Measurements from ENCODE around the gene CLDN14.

The CLDN14 gene

GRCh38 chr21:36510911-36511310, 31.0 kb upstream of the CLDN14 start:
- no peak for TF ChIP-seq CTCF (conservative IDR thresholded peaks at IDR 0.05; ENCODE audit: control insufficient read depth, insufficient read depth, low read depth, low read length)
- no peak for DNase-seq (ENCODE audit: low read depth)

GRCh38 chr21:36509973-36510664, 30.2 kb upstream of the CLDN14 start:
- DNase-seq (ENCODE audit: low read depth): no peak
- H3K4me3 ChIP-seq (ENCODE audit: control insufficient read depth, low read depth, low read length): no peak overlapping the region
- TF ChIP-seq CTCF (conservative IDR thresholded peaks at IDR 0.05; ENCODE audit: control insufficient read depth, insufficient read depth, low read depth, low read length): no peak

More at GRCh38 chr21:36510911-36511310, 31.0 kb upstream of the CLDN14 start:
- H3K4me3 ChIP-seq (ENCODE audit: control insufficient read depth, low read depth, low read length): no peak overlapping the region

- TF ChIP-seq CTCF (conservative IDR thresholded peaks at IDR 0.05; ENCODE audit: control insufficient read depth, insufficient read depth, low read depth, low read length): no peak
- DNase-seq (ENCODE audit: low read depth): no peak
- H3K4me3 ChIP-seq (ENCODE audit: control insufficient read depth, low read depth, low read length): no peak overlapping the region
Observed at GRCh38 chr21:36508948-36509347, 29.0 kb upstream of the CLDN14 start.

- H3K4me3 ChIP-seq (ENCODE audit: control insufficient read depth, low read depth, low read length): no peak overlapping the region
- TF ChIP-seq CTCF (conservative IDR thresholded peaks at IDR 0.05; ENCODE audit: control insufficient read depth, insufficient read depth, low read depth, low read length): no peak
- DNase-seq (ENCODE audit: low read depth): no peak
Observed at GRCh38 chr21:36507397-36508018, 27.6 kb upstream of the CLDN14 start.

- no peak overlapping the region for H3K4me3 ChIP-seq (ENCODE audit: control insufficient read depth, low read depth, low read length)
- no peak for DNase-seq (ENCODE audit: low read depth)
- no peak for TF ChIP-seq CTCF (conservative IDR thresholded peaks at IDR 0.05; ENCODE audit: control insufficient read depth, insufficient read depth, low read depth, low read length)
Observed at GRCh38 chr21:36506482-36506881, 26.6 kb upstream of the CLDN14 start.

- peak; percentile 89 for TF ChIP-seq CTCF (conservative IDR thresholded peaks at IDR 0.05; ENCODE audit: control insufficient read depth, insufficient read depth, low read depth, low read length)
- peak; percentile 65 for DNase-seq (ENCODE audit: low read depth)
- no peak overlapping the region for H3K4me3 ChIP-seq (ENCODE audit: control insufficient read depth, low read depth, low read length)
Observed at GRCh38 chr21:36504067-36505058, 24.4 kb upstream of the CLDN14 start.

Data from fibroblast of mammary gland (primary cell).